MM.1S (cell line): ENCODE results near the gene DISC1.

Experiments used
- DNase-seq: peaks from one replicate; pipeline ENCODE4 v3.0.0-alpha.2; 2015
- H2AFZ ChIP-seq: fragments of 300-600 bp; sonication (generic); 2 replicates; pipeline ENCODE4 v1.6.0; 2016; ENCODE audit warnings: antibody characterized with exemption, low read length
- H3F3A ChIP-seq: fragments of 300-600 bp; sonication (generic); 2 replicates; pipeline ENCODE4 v1.6.1; 2016; ENCODE audit warnings: mild to moderate bottlenecking, antibody characterized with exemption, low read length, moderate library complexity, mixed read lengths; ENCODE audit not compliant: insufficient read depth
- H3K27ac ChIP-seq: fragments of 300-600 bp; sonication (generic); 2 replicates; pipeline ENCODE4 v1.5.1; 2016; ENCODE audit warnings: mild to moderate bottlenecking, low read length
- H3K27me3 ChIP-seq: fragments of 300-600 bp; sonication (generic); replicated peaks from 2 replicates; pipeline ENCODE4 v1.6.0; 2016; ENCODE audit warnings: low read length; ENCODE audit not compliant: insufficient read depth
- H3K36me3 ChIP-seq: fragments of 300-600 bp; sonication (generic); replicated peaks from 2 replicates; pipeline ENCODE4 v1.6.1; 2016; ENCODE audit warnings: mild to moderate bottlenecking, low read length, mixed read lengths; ENCODE audit not compliant: insufficient read depth
- H3K4me1 ChIP-seq: fragments of 300-600 bp; sonication (generic); 2 replicates; pipeline ENCODE4 v1.6.1; 2016; ENCODE audit warnings: low read length, mixed read lengths
- H3K4me2 ChIP-seq: fragments of 300-600 bp; sonication (generic); 2 replicates; pipeline ENCODE4 v1.6.0; 2016; ENCODE audit warnings: low read depth, low read length
- H3K4me3 ChIP-seq: fragments of 300-600 bp; sonication (generic); 2 replicates; pipeline ENCODE4 v1.5.1; 2016; ENCODE audit warnings: low read length, mixed read lengths
- H3K79me2 ChIP-seq: fragments of 300-600 bp; sonication (generic); 2 replicates; pipeline ENCODE4 v1.6.1; 2016; ENCODE audit warnings: mixed run types, low read length, mixed read lengths
- H3K9ac ChIP-seq: fragments of 300-600 bp; sonication (generic); 2 replicates; pipeline ENCODE4 v1.6.1; 2016; ENCODE audit warnings: low read length, mixed read lengths
- H3K9me2 ChIP-seq: fragments of 300-600 bp; sonication (generic); replicated peaks from 2 replicates; pipeline ENCODE4 v1.6.1; 2016; ENCODE audit warnings: mild to moderate bottlenecking, low read length, mixed read lengths; ENCODE audit not compliant: insufficient read depth
- H3K9me3 ChIP-seq: fragments of 300-600 bp; sonication (generic); replicated peaks from 2 replicates; pipeline ENCODE4 v1.6.1; 2016; ENCODE audit warnings: mild to moderate bottlenecking, low read length, mixed read lengths; ENCODE audit not compliant: insufficient read depth
- H4K20me1 ChIP-seq: fragments of 300-600 bp; sonication (generic); 2 replicates; pipeline ENCODE4 v1.6.1; 2016; ENCODE audit warnings: mild to moderate bottlenecking, low read length, moderate library complexity, mixed read lengths; ENCODE audit not compliant: insufficient read depth
- CTCF ChIP-seq: fragments of 300-600 bp; sonication (generic); IDR thresholded peaks from 2 replicates; pipeline ENCODE4 v1.5.1; 2016; ENCODE audit warnings: antibody characterized with exemption, low read length, mixed read lengths
- EZH2 ChIP-seq: fragments of 300-600 bp; sonication (generic); optimal IDR thresholded peaks from 2 replicates; pipeline ENCODE3; 2017; ENCODE audit warnings: low read depth, mild to moderate bottlenecking, antibody characterized with exemption, low read length, mixed read lengths
- EZH2phosphoT487 ChIP-seq: fragments of 300-600 bp; sonication (generic); IDR thresholded peaks from 2 replicates; pipeline ENCODE4 v1.6.1; 2018; ENCODE audit warnings: antibody characterized with exemption, low read length

Gene DISC1

GRCh38 chr1:231829332-231829731 lies 202.7 kb downstream of the DISC1 start:
- Histone ChIP-seq H2AFZ (no peak overlapping the region), H3K4me1 (no peaks in the 10 kb centered on the region), H3K4me3 (no peak overlapping the region), H4K20me1 (no peaks in the 10 kb centered on the region), H3K9me2 (no peaks in the 10 kb centered on the region), H3K9me3 (no peaks in the 10 kb centered on the region), H3F3A (no peaks in the 10 kb centered on the region), H3K27ac (no peak overlapping the region), H3K36me3 (no peaks in the 10 kb centered on the region), H3K9ac (no peak overlapping the region), H3K4me2 (no peak overlapping the region), H3K27me3 (no peaks in the 10 kb centered on the region), H3K79me2 (no peaks in the 10 kb centered on the region)
- TF ChIP-seq EZH2 = no peak
- TF ChIP-seq CTCF = no peak
- no peak for TF ChIP-seq EZH2phosphoT487
- DNase-seq = no peak

- Histone ChIP-seq H3K36me3 (no peaks in the 10 kb centered on the region), H3K4me1 (no peaks in the 10 kb centered on the region), H3K9me3 (no peaks in the 10 kb centered on the region), H2AFZ (no peak overlapping the region), H3K4me2 (no peak overlapping the region), H3K79me2 (no peaks in the 10 kb centered on the region), H3K27ac (no peak overlapping the region), H3K9ac (no peak overlapping the region), H3K9me2 (no peaks in the 10 kb centered on the region), H3K4me3 (no peak overlapping the region), H3K27me3 (no peaks in the 10 kb centered on the region), H3F3A (no peaks in the 10 kb centered on the region), H4K20me1 (no peaks in the 10 kb centered on the region)
- TF ChIP-seq EZH2phosphoT487 = no peak
- no peak for TF ChIP-seq EZH2
- no peak for TF ChIP-seq CTCF
- no peak for DNase-seq
These were observed 209.8 kb downstream of the DISC1 start for GRCh38 chr1:231836227-231836893.

GRCh38 chr1:231838521-231838920 lies 211.9 kb downstream of the DISC1 start:
- DNase-seq = no peak
- no peaks in the 10 kb centered on the region for H4K20me1 ChIP-seq
- H3F3A ChIP-seq = no peaks in the 10 kb centered on the region
- H3K79me2 ChIP-seq = no peaks in the 10 kb centered on the region
- no peaks in the 10 kb centered on the region for H3K9me3 ChIP-seq
- no peak overlapping the region for H3K4me2 ChIP-seq
- no peaks in the 10 kb centered on the region for H3K36me3 ChIP-seq
- H3K4me3 ChIP-seq = no peak overlapping the region
- no peak overlapping the region for H3K9ac ChIP-seq
- H2AFZ ChIP-seq = no peak overlapping the region
- H3K27ac ChIP-seq = no peak overlapping the region
- TF ChIP-seq CTCF = no peak
- H3K4me1 ChIP-seq = no peaks in the 10 kb centered on the region
- no peaks in the 10 kb centered on the region for H3K9me2 ChIP-seq
- H3K27me3 ChIP-seq = no peaks in the 10 kb centered on the region
